Effector memory CD8-positive, alpha-beta T cell (primary cell): Measurements from ENCODE around the gene ROBO2.

Experiments used
- ATAC-seq: fragments of 150-1000 bp; cut with Tn5 transposase; replicated peaks from 2 replicates; pipeline ENCODE4 v1.10.0; 2021; ENCODE audit warnings: mild to moderate bottlenecking, moderate library complexity
- DNase-seq, 3 experiments: peaks; one replicate each; pipeline ENCODE4 v3.0.0; 2021
- H3K27ac Mint-ChIP-seq, 2 donors: one replicate each; pipeline ENCODE4 v1.8.0; 2022; ENCODE audit warnings: mild to moderate bottlenecking in 2 of 2, mixed read lengths in 2 of 2, moderate library complexity in 2 of 2
- H3K27me3 Mint-ChIP-seq, 2 donors: one replicate each; pipeline ENCODE4 v1.8.0; 2022; ENCODE audit warnings: mixed read lengths in 2 of 2
- H3K36me3 Mint-ChIP-seq: one replicate; pipeline ENCODE4 v1.8.0; 2022; ENCODE audit warnings: mild to moderate bottlenecking, moderate library complexity, mixed read lengths; ENCODE audit not compliant: insufficient read depth
- H3K4me1 Mint-ChIP-seq, 2 donors: one replicate each; pipeline ENCODE4 v1.8.0; 2022; ENCODE audit warnings: low read depth in 2 of 2, mixed read lengths in 2 of 2
- H3K4me3 Mint-ChIP-seq, 2 donors: one replicate each; pipeline ENCODE4 v1.8.0; 2022; ENCODE audit warnings: mild to moderate bottlenecking in 2 of 2, mixed read lengths in 2 of 2, moderate library complexity in 2 of 2
- H3K9me3 Mint-ChIP-seq, 2 donors: one replicate each; pipeline ENCODE4 v1.8.0; 2022; ENCODE audit warnings: mixed read lengths in 2 of 2

ROBO2 gene

DNA sequence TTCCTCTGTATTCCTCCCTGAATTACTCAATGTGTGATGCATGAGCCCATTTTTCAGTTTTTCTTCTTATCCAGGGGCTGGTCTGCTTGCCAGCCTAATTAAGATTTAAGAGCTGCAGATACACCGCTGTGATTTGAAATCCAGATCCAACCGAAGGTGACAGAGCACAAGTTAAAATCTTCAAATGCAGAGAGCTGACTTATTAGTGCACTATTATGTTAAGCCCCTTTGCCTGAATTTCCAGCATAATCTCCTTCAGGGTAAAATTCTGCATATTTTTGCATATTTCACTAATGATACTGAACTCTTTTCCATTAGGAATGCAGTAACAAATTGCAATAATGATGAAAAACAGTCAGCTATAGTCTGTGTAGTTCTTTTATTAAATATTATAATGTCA, 583.6 kb downstream of the ROBO2 start:
- Mint-ChIP-seq H3K36me3 (no peaks in the 10 kb centered on the region), H3K9me3 (peaks cover 7 to 10% of the 10 kb centered on the region in 2 donors), H3K27ac (no peak overlapping the region), H3K4me3 (no peak overlapping the region), H3K27me3 (no peaks in the 10 kb centered on the region), H3K4me1 (no peaks in the 10 kb centered on the region)
- ATAC-seq (no peak), DNase-seq (no peak)

- Mint-ChIP-seq H3K36me3 (no peaks in the 10 kb centered on the region), H3K9me3 (peaks cover 13 to 16% of the 10 kb centered on the region in 2 donors), H3K4me3 (no peak overlapping the region), H3K27me3 (no peaks in the 10 kb centered on the region), H3K27ac (no peak overlapping the region), H3K4me1 (no peaks in the 10 kb centered on the region)
- DNase-seq (no peak), ATAC-seq (no peak)
These were observed 586.3 kb downstream of the ROBO2 start for GRCh38 chr3:77626157-77626556.

DNA sequence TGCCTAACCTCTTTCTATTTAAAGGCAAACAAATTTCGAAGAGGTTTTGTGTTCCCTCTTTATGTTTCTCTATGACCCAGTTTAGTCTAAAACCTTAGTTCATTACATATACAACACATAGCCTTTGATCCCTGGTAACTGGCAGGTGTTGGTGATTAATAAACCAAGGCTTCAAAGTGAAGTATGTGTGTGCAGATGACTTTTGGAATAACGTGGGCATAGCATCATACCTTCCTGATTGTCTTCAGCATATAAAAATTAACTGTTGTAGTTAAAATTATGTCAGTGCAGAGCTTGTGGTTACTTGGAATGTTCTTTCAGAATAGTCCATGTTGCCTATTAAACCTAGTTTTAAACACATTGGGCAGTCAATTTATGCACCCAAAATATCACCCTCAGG, 608.3 kb downstream of the ROBO2 start:
- Mint-ChIP-seq H3K4me1 (no peaks in the 10 kb centered on the region), H3K9me3 (peaks cover 0 to 9% of the 10 kb centered on the region in 2 donors), H3K36me3 (no peaks in the 10 kb centered on the region), H3K27me3 (no peaks in the 10 kb centered on the region), H3K27ac (no peak overlapping the region), H3K4me3 (no peak overlapping the region)
- no peak for DNase-seq
- ATAC-seq = no peak

- H3K9me3 Mint-ChIP-seq = peaks cover 0 to 8% of the 10 kb centered on the region in 2 donors
- ATAC-seq = no peak
- no peaks in the 10 kb centered on the region for H3K27me3 Mint-ChIP-seq
- no peak overlapping the region for H3K27ac Mint-ChIP-seq
- H3K36me3 Mint-ChIP-seq = no peaks in the 10 kb centered on the region
- H3K4me3 Mint-ChIP-seq = no peak overlapping the region
- no peak for DNase-seq
- no peaks in the 10 kb centered on the region for H3K4me1 Mint-ChIP-seq
These were observed 608.8 kb downstream of the ROBO2 start for GRCh38 chr3:77648664-77649063.

DNA sequence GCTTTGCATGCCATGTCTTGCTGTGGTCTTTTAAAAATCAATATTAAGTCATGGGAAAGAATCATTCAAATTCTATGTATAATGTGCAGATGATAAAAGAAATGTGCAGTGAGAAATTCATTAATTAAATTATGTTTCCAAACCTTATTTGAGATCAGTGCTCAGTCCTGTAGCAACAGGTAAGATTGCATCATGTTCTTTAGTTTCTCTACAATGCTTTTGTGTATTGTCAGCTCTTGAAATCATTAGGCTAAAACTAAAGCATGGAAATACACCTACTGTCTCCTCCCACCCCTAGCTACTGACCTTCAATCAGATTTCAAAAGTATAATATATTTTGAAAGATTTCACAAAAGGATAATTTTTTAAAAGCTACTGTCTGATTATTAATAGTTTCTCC, 612.7 kb downstream of the ROBO2 start:
- no peak for ATAC-seq
- no peak overlapping the region for H3K4me3 Mint-ChIP-seq
- H3K27me3 Mint-ChIP-seq = no peaks in the 10 kb centered on the region
- peaks cover 4 to 10% of the 10 kb centered on the region in 2 donors for H3K9me3 Mint-ChIP-seq
- H3K27ac Mint-ChIP-seq = no peak overlapping the region
- DNase-seq = no peak
- no peaks in the 10 kb centered on the region for H3K36me3 Mint-ChIP-seq
- H3K4me1 Mint-ChIP-seq = no peaks in the 10 kb centered on the region

DNA sequence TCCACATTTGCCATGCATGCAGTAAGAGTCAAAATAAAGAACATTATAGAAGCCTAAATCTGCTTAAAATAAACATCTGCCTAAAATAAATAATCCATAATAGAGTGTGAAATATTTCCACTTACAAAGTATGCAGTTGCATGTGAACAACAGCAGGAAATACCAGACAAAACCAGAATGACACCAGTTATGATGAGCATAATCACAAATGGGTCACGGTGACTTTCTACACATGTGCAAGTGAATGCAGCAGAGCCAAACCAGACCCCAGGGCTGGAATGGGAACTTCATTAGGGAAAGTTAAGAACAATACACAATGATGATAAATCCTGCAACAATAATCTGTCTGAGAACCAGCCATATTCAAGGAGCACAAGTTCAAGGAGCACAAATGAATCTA, 615.5 kb downstream of the ROBO2 start:
- ATAC-seq (no peak), DNase-seq (no peak)
- Mint-ChIP-seq H3K27ac (no peak overlapping the region), H3K4me1 (no peaks in the 10 kb centered on the region), H3K36me3 (no peaks in the 10 kb centered on the region), H3K27me3 (no peaks in the 10 kb centered on the region), H3K4me3 (no peak overlapping the region), H3K9me3 (peaks cover 2 to 28% of the 10 kb centered on the region in 2 donors)

- Mint-ChIP-seq H3K36me3 (no peaks in the 10 kb centered on the region), H3K27ac (no peak overlapping the region), H3K4me3 (no peak overlapping the region)
These were observed 620.8 kb downstream of the ROBO2 start for GRCh38 chr3:77660718-77661117.

GRCh38 chr3:77667901-77668300, 628.0 kb downstream of the ROBO2 start:
- Mint-ChIP-seq H3K9me3 (peaks cover 16 to 19% of the 10 kb centered on the region in 2 donors), H3K4me1 (no peaks in the 10 kb centered on the region), H3K4me3 (no peak overlapping the region)

More at GRCh38 chr3:77660718-77661117, 620.8 kb downstream of the ROBO2 start:
- Mint-ChIP-seq H3K27me3 (no peaks in the 10 kb centered on the region), H3K4me1 (no peaks in the 10 kb centered on the region), H3K9me3 (peaks cover 4 to 32% of the 10 kb centered on the region in 2 donors)
- ATAC-seq = no peak
- DNase-seq = no peak

DNA sequence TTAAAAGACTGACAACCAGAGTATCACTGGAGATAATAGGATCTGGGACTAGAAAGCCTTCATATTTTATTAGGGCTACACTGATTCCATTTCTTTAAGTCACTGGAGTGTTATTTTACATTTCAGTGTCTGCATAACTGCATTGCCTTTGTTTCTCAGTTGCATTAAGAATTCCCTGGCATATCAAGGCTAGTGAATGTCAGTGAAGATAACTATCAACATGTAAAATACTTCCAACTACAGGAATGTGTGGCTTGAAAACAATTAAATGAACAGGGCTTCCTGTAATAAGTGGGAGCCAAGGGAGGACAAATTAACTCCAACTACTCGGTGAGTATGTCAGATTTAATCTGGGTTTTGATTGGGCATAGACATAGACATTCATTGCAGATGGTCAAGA, 628.5 kb downstream of the ROBO2 start:
- Mint-ChIP-seq H3K27ac (no peak overlapping the region), H3K27me3 (no peaks in the 10 kb centered on the region), H3K4me3 (no peak overlapping the region), H3K36me3 (no peaks in the 10 kb centered on the region), H3K9me3 (peaks cover 11 to 19% of the 10 kb centered on the region in 2 donors), H3K4me1 (no peaks in the 10 kb centered on the region)
- DNase-seq (no peak), ATAC-seq (no peak)

More at GRCh38 chr3:77667901-77668300, 628.0 kb downstream of the ROBO2 start:
- no peak for DNase-seq
- Mint-ChIP-seq H3K27me3 (no peaks in the 10 kb centered on the region), H3K36me3 (no peaks in the 10 kb centered on the region), H3K27ac (no peak overlapping the region)
- no peak for ATAC-seq

GRCh38 chr3:77672016-77672415, 632.1 kb downstream of the ROBO2 start:
- Mint-ChIP-seq H3K27me3 (no peaks in the 10 kb centered on the region), H3K36me3 (no peaks in the 10 kb centered on the region), H3K4me3 (no peak overlapping the region), H3K27ac (no peak overlapping the region), H3K9me3 (peaks cover 16 to 19% of the 10 kb centered on the region in 2 donors), H3K4me1 (no peaks in the 10 kb centered on the region)
- ATAC-seq (no peak), DNase-seq (no peak)

- no peaks in the 10 kb centered on the region for H3K4me1 Mint-ChIP-seq
- H3K27me3 Mint-ChIP-seq = no peaks in the 10 kb centered on the region
- H3K4me3 Mint-ChIP-seq = no peak overlapping the region
- ATAC-seq = no peak
- no peak for DNase-seq
- H3K36me3 Mint-ChIP-seq = no peaks in the 10 kb centered on the region
- H3K9me3 Mint-ChIP-seq = peaks cover 13 to 15% of the 10 kb centered on the region in 2 donors
- no peak overlapping the region for H3K27ac Mint-ChIP-seq
These were observed 642.3 kb downstream of the ROBO2 start for GRCh38 chr3:77682162-77682561.

GRCh38 chr3:77684115-77684514, 644.2 kb downstream of the ROBO2 start:
- Mint-ChIP-seq H3K9me3 (peaks cover 13 to 15% of the 10 kb centered on the region in 2 donors), H3K4me1 (no peaks in the 10 kb centered on the region), H3K27me3 (no peaks in the 10 kb centered on the region), H3K36me3 (no peaks in the 10 kb centered on the region), H3K27ac (no peak overlapping the region), H3K4me3 (no peak overlapping the region)
- DNase-seq = no peak
- ATAC-seq = no peak

GRCh38 chr3:77685713-77686112, 645.8 kb downstream of the ROBO2 start:
- Mint-ChIP-seq H3K36me3 (no peaks in the 10 kb centered on the region), H3K27me3 (no peaks in the 10 kb centered on the region), H3K4me3 (no peak overlapping the region), H3K27ac (no peak overlapping the region), H3K4me1 (no peaks in the 10 kb centered on the region), H3K9me3 (peaks cover 13 to 22% of the 10 kb centered on the region in 2 donors)
- ATAC-seq (no peak), DNase-seq (no peak)

- DNase-seq = no peak
- no peak overlapping the region for H3K27ac Mint-ChIP-seq
These were observed 646.7 kb downstream of the ROBO2 start for GRCh38 chr3:77686560-77686959.

DNA sequence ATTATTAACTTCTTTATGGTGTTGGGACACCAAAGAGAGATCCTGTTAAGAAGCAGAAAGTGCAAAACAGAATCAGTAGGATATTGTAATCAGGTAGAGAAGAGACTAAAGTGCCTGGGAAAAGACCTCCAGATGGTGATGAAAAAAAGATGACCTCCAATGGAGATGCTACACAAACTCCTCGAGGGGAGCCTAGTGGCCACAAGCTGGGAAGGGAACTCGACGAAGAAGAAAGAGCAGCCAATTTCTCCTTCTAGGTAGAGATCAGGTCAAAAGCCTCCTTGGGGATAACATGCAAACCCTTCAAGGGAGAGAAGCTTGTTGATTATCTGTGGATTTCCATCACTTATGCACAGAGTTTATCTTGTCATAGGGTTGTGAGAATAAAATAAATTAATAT, 647.6 kb downstream of the ROBO2 start:
- no peak overlapping the region for H3K4me3 Mint-ChIP-seq
- no peaks in the 10 kb centered on the region for H3K27me3 Mint-ChIP-seq
- H3K36me3 Mint-ChIP-seq = no peaks in the 10 kb centered on the region
- ATAC-seq = no peak
- H3K4me1 Mint-ChIP-seq = no peaks in the 10 kb centered on the region
- DNase-seq = no peak
- H3K27ac Mint-ChIP-seq = no peak overlapping the region
- peaks cover 10 to 21% of the 10 kb centered on the region in 2 donors for H3K9me3 Mint-ChIP-seq

More at GRCh38 chr3:77686560-77686959, 646.7 kb downstream of the ROBO2 start:
- peaks cover 14 to 26% of the 10 kb centered on the region in 2 donors for H3K9me3 Mint-ChIP-seq
- no peak for ATAC-seq
- H3K4me1 Mint-ChIP-seq = no peaks in the 10 kb centered on the region
- H3K27me3 Mint-ChIP-seq = no peaks in the 10 kb centered on the region
- no peak overlapping the region for H3K4me3 Mint-ChIP-seq
- H3K36me3 Mint-ChIP-seq = no peaks in the 10 kb centered on the region
